GM12892 (cell line): ENCODE data around the gene B3GALT6.

Source experiments
- POLR2A ChIP-seq: IDR thresholded peaks from 2 replicates; pipeline ENCODE4 v1.6.1; 2011; ENCODE audit warnings: low read depth, low read length, control low read depth
- POLR2AphosphoS5 ChIP-seq: IDR thresholded peaks from 2 replicates; pipeline ENCODE4 v1.6.1; 2011; ENCODE audit warnings: low read depth, low read length, control low read depth

- no peak for TF ChIP-seq POLR2AphosphoS5
- no peak for TF ChIP-seq POLR2A
These were observed 4.7 kb upstream of the B3GALT6 start for GRCh38 chr1:1227386-1227785.
